Osteoblast (primary cell): ENCODE results near the gene LYRM2. TPM values are rescaled to one million over a fixed set of nuclear protein-coding genes. Genes with fewer than 3 reads are reported as not detected.

Experiments used
- DNase-seq: peaks from one replicate; pipeline ENCODE4 v3.0.0; 2011; ENCODE audit warnings: low spot score, mixed read lengths; ENCODE audit not compliant: insufficient read length; ENCODE audit errors: missing footprints
- H2AFZ ChIP-seq: 2 replicates; pipeline ENCODE4 v1.6.0; 2011; ENCODE audit warnings: mild to moderate bottlenecking, low read length
- H3K27ac ChIP-seq: 2 replicates; pipeline ENCODE4 v1.5.1; 2011; ENCODE audit warnings: mild to moderate bottlenecking, low read depth, low read length, moderate library complexity
- H3K27me3 ChIP-seq: 2 replicates; pipeline ENCODE4 v1.6.0; 2012; ENCODE audit warnings: mild to moderate bottlenecking, control low read depth, inconsistent platforms, low read length, moderate library complexity; ENCODE audit not compliant: insufficient read depth
- H3K36me3 ChIP-seq: 2 replicates; pipeline ENCODE4 v1.5.1; 2011; ENCODE audit warnings: mild to moderate bottlenecking, low read length, control low read depth, moderate library complexity; ENCODE audit not compliant: insufficient read depth
- H3K4me1 ChIP-seq: 2 replicates; pipeline ENCODE4 v1.5.1; 2011; ENCODE audit warnings: mild to moderate bottlenecking, low read length, control low read depth, moderate library complexity; ENCODE audit not compliant: insufficient read depth
- H3K4me2 ChIP-seq: 2 replicates; pipeline ENCODE4 v1.6.0; 2011; ENCODE audit warnings: mild to moderate bottlenecking, low read length; ENCODE audit not compliant: insufficient read depth
- H3K4me3 ChIP-seq: fragments of 200-600 bp; sonication (generic); 3 replicates; pipeline ENCODE4 v1.5.1; 2012; ENCODE audit warnings: mild to moderate bottlenecking, low read length, inconsistent platforms; ENCODE audit not compliant: insufficient read depth
- H3K79me2 ChIP-seq: 2 replicates; pipeline ENCODE4 v1.6.0; 2012; ENCODE audit warnings: mild to moderate bottlenecking, low read length, control low read depth, inconsistent platforms; ENCODE audit not compliant: insufficient read depth
- H3K9me3 ChIP-seq: 2 replicates; pipeline ENCODE4 v1.5.1; 2011; ENCODE audit warnings: low read depth, low read length, control low read depth
- H4K20me1 ChIP-seq: 2 replicates; pipeline ENCODE4 v1.6.0; 2012; ENCODE audit warnings: mild to moderate bottlenecking, low read length, control low read depth; ENCODE audit not compliant: insufficient read depth
- CTCF ChIP-seq: IDR thresholded peaks from 2 replicates; pipeline ENCODE4 v1.5.1; 2011; ENCODE audit warnings: mild to moderate bottlenecking, low read depth, low read length, moderate library complexity; ENCODE audit errors: extremely low read depth
- total RNA-seq: library from RNA; depleted of rRNA; stranded (reverse); fragments of >200 nt; gene quantifications from 2 replicates; pipeline ENCODE4 v1.2.3, GENCODE V29; 2012

The LYRM2 gene
- total RNA-seq, 1 donor = 24.6 TPM

GRCh38 chr6:89681983-89682564, 43.5 kb upstream of the LYRM2 start:
- Histone ChIP-seq H3K4me3 (no peak overlapping the region), H4K20me1 (no peaks in the 10 kb centered on the region), H3K36me3 (peaks cover 55% of the 10 kb centered on the region), H3K27me3 (no peaks in the 10 kb centered on the region), H3K27ac (no peak overlapping the region), H3K79me2 (no peaks in the 10 kb centered on the region), H3K9me3 (no peaks in the 10 kb centered on the region), H2AFZ (no peak overlapping the region), H3K4me1 (no peaks in the 10 kb centered on the region), H3K4me2 (no peak overlapping the region)
- TF ChIP-seq CTCF = no peak
- no peak for DNase-seq

DNA sequence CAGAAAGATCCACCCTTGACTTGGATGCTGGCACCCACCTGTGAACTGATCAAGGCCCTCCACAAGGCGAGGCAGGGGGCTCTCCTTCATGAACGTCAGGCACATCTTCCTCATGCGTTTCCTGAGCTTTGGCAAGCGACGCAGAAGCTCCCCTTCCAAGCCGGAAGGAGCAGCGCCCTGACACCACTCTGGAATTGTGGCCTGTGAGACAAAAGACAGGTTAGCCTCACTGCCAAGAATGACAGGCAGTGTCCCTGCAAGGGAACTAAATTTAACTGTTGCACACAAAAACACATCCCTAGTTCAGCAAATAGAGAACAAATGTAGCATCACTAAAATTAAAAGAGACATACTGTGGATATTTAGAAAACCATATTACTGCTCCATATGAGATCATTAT, 42.0 kb upstream of the LYRM2 start:
- no peak for DNase-seq
- Histone ChIP-seq H3K9me3 (no peaks in the 10 kb centered on the region), H3K27me3 (no peaks in the 10 kb centered on the region), H4K20me1 (no peaks in the 10 kb centered on the region), H3K4me2 (no peak overlapping the region), H3K27ac (no peak overlapping the region), H2AFZ (no peak overlapping the region), H3K36me3 (peaks cover 52% of the 10 kb centered on the region), H3K4me3 (no peak overlapping the region), H3K4me1 (no peaks in the 10 kb centered on the region), H3K79me2 (no peaks in the 10 kb centered on the region)
- TF ChIP-seq CTCF = no peak

DNA sequence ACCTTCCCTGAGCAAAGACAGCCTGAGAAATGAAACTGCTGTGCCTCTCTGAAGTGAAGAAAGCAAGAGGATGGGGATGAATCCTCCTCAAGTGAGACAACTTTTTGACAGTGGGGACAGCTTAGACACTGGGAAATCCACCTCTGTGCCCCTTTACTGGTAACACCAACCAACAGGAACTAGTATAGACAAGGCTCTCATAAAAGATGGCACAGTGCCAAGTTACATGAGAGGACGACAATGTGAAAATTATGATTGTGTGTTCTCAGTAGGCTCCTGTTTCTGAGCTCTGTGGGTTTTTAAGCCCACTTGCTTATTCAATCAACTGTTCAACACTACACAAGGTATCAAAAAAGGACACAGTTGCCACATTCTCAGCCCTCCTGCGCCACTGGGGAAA, 41.6 kb upstream of the LYRM2 start:
- Histone ChIP-seq H4K20me1 (no peaks in the 10 kb centered on the region), H3K27me3 (no peaks in the 10 kb centered on the region), H3K4me1 (no peaks in the 10 kb centered on the region), H3K4me3 (no peak overlapping the region), H3K36me3 (peaks cover 51% of the 10 kb centered on the region), H2AFZ (no peak overlapping the region), H3K9me3 (no peaks in the 10 kb centered on the region), H3K4me2 (no peak overlapping the region), H3K79me2 (no peaks in the 10 kb centered on the region), H3K27ac (no peak overlapping the region)
- TF ChIP-seq CTCF = no peak
- DNase-seq = no peak

GRCh38 chr6:89679215-89680120, 40.9 kb upstream of the LYRM2 start:
- Histone ChIP-seq H3K9me3 (no peaks in the 10 kb centered on the region), H4K20me1 (no peaks in the 10 kb centered on the region), H3K79me2 (no peaks in the 10 kb centered on the region), H3K4me2 (no peak overlapping the region), H3K36me3 (peaks cover 51% of the 10 kb centered on the region), H3K27ac (no peak overlapping the region), H3K4me3 (no peak overlapping the region), H3K4me1 (no peaks in the 10 kb centered on the region), H3K27me3 (no peaks in the 10 kb centered on the region), H2AFZ (no peak overlapping the region)
- no peak for TF ChIP-seq CTCF
- no peak for DNase-seq
